Left colon (tissue), 2 donors: ENCODE results near the gene PCBD2. TPM values are rescaled to one million over a fixed set of nuclear protein-coding genes. Genes with fewer than 3 reads are reported as not detected.
"Not testable (repeated sequence)": the region's sequence is repeated elsewhere in the genome, so short reads cannot be mapped to it uniquely, and the experiment has no call there.

Experiments used
- ATAC-seq: fragments of 200-7000 bp; cut with Tn5 transposase; one replicate; pipeline ENCODE4 v1.9.1; 2020; ENCODE audit warnings: mild to moderate bottlenecking, moderate library complexity
- DNase-seq, 2 donors: peaks; one replicate each; pipeline ENCODE4 v3.0.0-alpha.2; 2020
- intact Hi-C, 2 donors: fragments of 100-400 bp; cut with DNase I in 1 of 2; cut with micrococcal nuclease in 1 of 2; formaldehyde crosslinking; loops; one replicate each; pipeline versions ENCODE4 v1.11.2 to v1.14.0; 2022; cut with DNase I, micrococcal nuclease
- total RNA-seq, 2 donors: library from RNA; stranded (reverse); fragmentation: NEBNext Ultra II Directional; extraction: Animal tissue kit (Norgen Biotek cat#: 25700); gene quantifications; one replicate each; pipeline ENCODE4 v1.2.1, GENCODE V29; 2021
- donor health status: DM: no; HTN: no; CAD: no.
- donor health status: DM: yes; HTN: yes; CAD: no.

Gene PCBD2
- total RNA-seq, 2 donors from 2014 or later: 14.6 to 17.6 TPM

DNA sequence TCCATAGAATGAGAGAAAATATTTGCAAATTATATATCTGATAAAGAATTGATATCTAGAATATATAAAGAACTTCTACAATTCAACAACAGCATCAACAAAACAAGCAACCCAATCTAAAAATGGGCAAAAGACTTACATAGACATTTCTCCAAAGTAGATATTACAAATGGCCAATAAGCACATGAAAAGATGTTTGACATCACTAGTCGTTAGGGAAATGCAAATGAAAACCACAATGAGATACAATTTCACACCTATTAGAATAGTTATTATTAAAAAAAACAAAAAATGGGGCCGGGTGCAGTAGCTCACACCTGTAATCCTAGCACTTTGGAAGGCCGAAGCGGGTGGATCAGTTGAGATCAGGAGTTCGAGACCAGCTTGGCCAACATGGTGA is 87.2 kb downstream of the PCBD2 start:
- no peak for ATAC-seq
- no peak for DNase-seq
- intact Hi-C loops: no loop called here

DNA sequence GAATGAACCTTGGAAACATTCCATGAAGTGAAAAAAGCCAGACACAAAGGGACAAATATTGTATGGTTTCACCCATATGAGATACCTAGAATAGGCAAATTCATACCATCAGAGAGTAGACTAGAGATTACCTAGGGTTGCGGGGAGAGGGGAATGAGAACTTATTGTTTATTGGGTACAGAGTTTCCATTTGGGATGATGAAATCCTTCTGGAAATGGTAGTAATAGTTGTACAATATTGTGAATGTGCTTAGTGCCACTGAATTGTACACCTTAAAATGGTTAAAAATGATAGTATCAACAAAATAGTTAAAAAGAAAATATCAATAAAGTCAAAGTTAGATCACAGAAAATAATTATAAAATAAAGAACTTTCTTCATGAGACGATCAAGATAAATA is 88.2 kb downstream of the PCBD2 start:
- intact Hi-C loops: no loop called here
- DNase-seq (no peak), ATAC-seq (no peak)

DNA sequence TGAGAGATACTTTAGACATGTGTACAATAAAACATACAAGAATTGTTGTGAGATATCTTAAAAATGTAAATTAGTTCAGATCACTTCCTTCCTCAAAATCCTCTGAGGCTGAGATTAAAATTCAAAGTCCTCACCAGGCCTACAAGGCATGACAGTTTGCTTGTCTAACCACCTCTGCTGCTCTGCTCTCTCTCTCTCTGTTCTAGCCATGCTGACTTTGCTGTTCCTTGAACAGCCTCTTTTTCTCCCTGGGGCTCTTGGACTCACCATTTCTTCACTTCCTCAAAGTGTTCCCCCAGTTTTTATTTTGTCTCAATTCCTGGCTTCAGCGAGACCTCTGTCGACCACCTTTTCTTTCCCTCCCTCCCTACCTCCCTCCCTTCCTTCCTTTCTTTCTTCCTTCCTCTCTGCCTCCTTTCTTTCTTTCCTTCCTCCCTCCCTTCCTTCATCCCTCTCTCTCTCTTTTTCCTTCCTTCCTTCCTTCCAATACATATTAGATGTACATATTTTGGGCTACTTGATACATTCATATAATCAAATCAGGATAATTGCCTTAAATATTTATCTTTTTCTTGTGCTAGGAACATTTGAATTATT is 89.7 kb downstream of the PCBD2 start:
- no peak for ATAC-seq
- intact Hi-C loops: no loop called here
- DNase-seq: no peak

DNA sequence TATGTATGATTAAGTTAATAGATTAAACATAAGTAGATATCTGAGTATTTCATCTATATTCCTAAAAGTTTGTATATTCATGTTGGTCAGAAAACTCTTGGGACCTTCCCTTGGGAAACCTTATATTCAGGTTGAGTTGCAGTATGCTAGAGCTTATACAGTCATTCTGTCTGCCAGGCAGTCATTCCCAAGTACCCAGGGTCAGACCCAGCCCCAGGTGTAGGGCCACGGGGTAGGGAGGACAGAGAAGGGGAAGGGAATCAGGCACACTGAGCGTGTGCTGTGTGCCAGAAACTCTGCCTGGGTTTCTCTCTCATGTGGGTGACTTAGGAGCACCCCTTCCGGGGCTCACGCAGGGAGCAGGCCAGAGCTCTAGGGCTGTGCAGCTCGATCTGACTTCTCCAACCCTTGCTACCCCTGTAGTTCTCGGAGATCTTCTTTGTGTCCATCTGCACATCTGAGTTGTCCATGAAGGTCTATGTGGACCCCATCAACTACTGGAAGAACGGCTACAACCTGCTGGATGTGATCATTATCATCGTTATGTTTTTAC is 91.0 kb downstream of the PCBD2 start:
- ATAC-seq (no peak), DNase-seq (no peak)
- intact Hi-C loops: no loop called here

DNA sequence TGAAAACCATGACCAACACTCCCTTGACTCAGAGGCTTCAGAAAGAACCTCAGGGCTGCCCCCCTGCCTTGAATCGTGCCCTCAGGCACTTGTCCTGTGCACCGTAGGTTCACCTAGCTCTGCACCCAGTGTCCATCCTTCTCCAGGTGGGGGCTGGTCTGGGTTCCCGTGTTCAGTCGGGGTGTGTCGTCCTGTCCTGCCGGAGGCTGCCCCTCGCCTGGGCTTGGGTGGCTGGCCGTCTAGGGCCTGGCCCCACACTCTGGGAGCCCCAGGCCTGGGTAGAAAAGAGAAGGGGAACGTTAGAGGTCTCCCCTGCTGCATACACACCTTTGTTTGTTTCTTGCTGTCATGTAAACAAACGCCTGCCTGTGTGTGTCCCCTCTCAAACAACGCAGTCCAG is 92.1 kb downstream of the PCBD2 start:
- intact Hi-C loops: no loop called here
- DNase-seq (no peak), ATAC-seq (no peak)

DNA sequence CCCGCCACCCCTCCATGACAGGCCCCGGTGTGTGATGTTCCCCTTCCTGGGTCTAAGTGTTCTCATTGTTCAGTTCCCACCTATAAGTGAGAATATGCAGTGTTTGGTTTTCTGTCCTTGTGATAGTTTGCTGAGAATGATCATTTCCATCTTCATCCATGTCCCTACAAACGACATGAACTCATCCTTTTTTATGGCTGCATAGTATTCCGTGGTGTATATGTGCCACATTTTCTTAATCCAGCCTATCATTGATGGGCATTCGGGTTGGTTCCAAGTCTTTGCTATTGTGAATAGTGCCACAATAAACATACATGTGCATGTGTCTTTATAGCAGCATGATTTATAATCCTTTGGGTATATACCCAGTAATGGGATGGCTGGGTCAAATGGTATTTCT is 93.1 kb downstream of the PCBD2 start:
- DNase-seq, ATAC-seq, intact Hi-C loops: not testable (repeated sequence)

DNA sequence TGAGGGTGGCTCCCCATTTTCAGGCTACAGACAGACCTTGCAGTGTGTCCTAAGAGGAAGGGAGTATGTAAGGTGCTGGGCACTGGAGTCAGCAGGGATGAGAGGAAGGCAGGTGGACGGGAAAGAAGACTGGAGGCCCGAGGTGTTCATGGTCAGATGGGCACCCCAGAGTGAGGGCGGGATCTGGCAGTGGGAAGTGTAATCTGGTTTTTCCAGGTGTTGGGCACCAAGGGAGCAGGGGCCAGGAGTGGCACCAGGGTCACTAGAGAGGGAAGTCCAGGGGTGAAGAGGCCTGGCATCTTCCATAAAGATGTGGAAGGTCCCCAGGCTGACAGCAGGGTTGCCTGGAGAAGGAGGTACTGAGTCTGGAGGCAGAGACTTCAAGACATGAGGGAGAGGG is 99.4 kb downstream of the PCBD2 start:
- ATAC-seq (no peak), DNase-seq (no peak)
- intact Hi-C loops: no loop called here

DNA sequence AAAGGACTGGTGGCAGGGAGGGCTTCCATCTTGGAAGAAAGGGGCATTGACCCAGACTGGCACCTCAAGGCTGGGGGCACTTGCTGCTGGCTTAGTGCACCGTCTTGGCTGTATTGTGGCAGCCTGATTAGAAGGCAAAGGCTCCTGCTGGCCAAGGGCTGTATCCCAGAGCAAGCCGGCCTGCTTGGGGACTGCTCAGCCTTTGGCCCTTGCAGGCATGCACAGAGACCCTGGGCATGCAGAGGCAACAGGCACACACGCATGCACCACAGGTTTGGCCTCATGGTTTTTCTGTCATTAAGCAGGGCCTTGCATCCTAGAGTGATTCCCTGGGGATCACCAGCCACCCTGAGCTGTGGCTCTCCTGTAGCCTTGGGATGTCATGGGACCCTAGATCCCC is 100.1 kb downstream of the PCBD2 start:
- ATAC-seq (no peak), DNase-seq (no peak)
- intact Hi-C loops: no loop called here

DNA sequence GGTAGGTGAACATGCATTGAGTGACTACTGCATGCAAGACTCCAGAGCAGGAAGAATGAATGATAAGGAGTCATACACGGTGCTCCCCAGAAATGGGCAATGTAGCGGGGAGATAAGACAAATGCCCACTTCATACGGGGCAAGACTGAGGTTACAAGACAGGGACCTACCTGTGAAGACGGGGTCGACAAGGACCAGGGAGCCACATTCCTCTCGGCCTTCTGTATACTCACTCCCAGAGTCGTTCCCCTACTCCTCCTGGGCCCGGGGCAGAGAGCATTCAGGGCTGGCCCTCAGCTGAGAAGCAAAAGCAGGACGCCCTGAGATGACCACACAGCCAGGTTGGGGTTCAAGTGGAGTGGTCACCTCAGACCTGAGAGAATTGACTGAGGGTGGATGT is 102.4 kb downstream of the PCBD2 start:
- ATAC-seq: no peak
- no peak for DNase-seq
- intact Hi-C loops: no loop called here

DNA sequence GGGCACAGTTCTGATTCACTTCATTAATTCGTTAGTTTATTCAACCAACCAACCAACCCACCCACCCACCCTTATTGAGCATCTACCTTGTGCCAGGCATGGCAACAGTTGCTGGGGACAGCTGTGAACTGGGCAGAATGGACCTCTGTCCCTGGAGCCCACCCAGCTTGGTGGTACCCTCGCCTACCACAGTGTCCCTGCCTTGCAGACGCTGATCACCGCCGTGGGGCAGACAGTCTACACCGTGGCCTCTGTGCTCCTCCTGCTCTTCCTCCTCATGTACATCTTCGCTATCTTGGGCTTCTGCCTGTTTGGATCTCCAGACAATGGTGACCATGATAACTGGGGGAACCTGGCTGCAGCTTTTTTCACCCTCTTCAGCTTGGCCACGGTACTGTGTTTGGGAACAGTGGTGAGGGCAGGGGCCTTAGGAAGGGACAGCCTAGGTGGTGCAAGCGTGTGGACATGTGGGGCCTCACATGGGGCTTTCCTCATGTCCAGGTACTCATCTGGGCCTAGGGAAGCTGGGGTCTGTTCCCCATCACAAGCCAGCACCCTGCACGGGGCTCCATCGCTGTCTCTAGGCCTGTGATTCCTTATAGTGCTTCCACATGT is 102.9 kb downstream of the PCBD2 start:
- DNase-seq: no peak
- intact Hi-C loops: no loop called here
- no peak for ATAC-seq

DNA sequence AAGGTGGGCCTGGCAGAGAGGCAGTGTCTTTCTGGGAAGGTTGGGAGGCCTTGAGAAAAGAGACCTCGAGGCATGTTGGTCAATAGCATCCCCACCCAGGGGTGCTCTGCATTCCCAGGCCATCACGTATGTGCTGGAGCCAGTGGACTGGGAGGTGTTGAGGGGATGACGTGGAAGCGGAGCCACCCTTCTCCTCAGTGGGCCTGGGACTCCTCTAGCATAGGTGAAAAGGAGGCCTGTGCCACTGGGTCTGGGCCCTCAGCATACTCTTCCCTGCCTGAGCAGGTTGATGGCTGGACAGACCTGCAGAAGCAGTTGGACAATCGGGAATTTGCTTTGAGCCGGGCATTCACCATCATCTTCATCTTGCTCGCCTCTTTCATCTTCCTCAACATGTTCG is 103.6 kb downstream of the PCBD2 start:
- no peak for ATAC-seq
- intact Hi-C loops: no loop called here
- no peak for DNase-seq

DNA sequence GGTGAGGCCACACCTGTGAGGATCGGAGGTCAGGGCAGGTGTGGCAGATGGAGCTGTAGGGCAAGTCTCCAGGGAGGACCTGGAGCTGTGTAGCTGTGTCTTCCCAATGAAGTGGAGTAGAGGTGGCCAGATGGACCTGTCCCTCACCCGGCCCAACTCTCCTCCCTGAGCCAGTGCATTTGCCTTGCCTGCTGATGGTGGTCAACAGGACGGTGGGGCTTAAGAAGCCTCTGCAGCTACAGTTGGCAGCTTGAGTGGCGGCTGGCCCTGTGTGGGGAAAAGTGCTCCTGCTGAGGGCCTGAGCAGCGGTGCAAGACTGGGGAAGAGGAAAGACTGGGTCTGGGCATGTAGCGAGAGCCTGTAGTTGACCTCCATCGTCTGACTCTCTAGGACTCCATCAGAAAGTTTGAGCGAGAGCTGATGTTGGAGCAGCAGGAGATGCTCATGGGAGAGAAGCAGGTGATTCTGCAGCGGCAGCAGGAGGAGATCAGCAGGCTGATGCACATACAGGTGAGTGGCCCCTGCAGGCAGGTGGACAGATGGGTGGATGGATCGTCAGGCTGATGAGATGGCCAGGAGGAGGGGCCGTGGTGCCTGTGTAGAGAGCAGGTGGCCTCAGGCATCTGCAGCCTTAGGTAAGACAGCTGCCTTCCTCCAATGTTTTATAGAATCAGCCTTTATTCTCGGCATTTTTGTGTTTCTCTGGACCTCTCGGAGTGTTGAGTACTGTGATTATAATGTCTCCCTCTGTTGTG is 104.2 kb downstream of the PCBD2 start:
- ATAC-seq (no peak), DNase-seq (no peak)
- intact Hi-C loops: no loop called here

DNA sequence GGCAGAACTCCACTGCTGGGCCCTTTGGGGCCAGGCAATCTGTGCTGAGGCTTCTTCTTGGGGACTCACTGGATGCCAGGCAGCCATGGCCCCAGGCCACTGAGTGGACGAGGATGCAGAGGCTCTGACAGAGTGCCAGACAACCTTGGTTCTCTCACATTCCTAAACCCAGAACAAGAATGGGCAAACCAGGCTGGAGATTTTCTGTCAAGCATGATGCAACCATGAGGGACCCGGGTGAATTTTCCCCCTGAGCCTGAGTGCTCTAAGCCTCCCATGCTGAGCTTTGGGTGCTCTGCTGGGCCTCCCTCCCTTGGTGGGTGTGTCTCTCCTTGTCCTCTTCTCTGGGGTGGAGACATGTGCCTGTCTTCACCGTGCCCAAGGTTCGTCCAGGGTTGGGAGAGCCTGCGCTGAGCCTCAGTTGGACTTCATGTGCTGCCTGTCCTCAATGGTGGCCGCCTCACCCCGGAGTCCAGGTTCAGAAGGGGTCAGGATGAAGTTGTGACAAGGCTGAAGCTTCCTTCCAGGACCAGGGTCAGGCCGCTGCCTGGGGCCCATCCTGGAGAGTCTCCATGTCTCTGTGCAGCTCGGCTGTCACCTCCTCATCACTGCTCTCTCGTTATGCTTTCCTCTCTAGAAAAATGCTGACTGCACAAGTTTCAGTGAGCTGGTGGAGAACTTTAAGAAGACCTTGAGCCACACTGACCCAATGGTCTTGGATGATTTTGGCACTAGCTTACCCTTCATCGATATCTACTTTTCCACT is 105.0 kb downstream of the PCBD2 start:
- intact Hi-C loops: no loop called here
- DNase-seq (no peak), ATAC-seq (no peak)

DNA sequence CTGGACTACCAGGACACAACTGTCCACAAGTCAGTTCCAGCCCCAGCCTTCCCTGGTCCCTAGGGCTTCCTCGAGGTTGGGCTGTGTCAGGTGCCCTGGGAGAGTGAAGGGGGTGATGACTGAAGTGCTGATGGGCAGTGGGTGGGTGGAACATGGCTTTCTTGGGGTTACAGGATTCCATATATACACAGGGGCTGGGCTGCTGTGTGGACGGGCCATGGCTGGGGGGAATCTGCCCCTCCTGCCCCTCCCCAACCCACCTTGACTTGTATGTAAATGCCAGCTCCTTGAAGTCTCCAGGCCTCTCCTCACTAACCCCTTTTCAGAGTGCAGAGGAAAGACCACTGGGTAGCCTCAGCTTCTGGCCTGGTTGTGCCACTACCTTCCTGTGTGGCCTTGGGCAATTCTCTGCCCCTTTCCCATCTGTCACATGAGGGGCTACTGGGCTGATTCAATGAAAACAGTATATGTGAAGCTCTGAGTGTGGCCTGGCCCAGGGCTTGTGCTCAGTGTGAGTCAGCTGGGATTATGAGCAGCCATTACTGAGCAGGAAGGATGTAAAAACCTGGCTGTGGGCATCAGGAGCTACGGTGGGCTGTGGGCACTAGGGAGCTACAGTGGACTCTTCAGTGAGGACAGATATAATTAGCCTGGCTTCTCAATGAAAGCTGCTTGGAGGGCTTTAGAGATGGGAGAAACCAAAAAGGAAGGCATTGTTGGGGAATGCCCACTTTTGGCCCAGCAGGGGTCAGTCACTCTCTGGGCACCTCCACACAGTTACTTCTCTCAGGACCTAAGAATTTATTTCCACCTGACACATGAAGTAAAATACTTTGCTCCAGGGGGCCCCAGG is 105.8 kb downstream of the PCBD2 start:
- intact Hi-C loops: no loop called here
- DNase-seq (no peak), ATAC-seq (no peak)

DNA sequence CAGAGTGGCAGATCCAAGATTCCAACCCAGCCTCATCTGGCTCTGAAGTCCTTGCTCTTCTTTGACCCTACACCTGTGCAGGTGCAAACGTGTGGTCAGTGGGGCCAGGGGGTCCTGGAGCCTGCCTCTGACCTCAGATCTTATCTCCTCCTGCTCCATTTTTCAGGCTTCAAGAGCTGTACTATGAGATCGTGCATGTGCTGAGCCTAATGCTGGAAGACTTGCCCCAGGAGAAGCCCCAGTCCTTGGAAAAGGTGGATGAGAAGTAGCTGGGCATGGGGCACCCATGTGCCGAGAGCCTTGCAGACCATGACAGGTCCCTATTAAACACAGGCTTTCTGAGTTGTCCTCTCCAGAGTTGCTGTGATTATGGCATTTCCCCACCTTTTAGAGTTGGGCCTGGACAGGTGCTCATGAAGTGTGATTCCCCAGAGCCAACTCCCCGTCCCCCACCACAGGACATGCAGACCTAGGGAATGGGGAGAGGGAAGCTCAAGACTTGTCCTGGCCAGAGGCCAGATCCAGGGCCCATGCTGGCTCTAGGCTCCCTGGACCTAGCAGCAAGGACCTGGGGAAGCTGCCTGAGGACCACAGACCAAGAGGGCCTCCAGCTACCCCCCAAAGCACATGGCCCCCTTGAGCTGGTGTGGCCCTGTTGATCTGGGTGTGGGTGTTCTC is 106.6 kb downstream of the PCBD2 start:
- no peak for DNase-seq
- intact Hi-C loops: no loop called here
- ATAC-seq: no peak

DNA sequence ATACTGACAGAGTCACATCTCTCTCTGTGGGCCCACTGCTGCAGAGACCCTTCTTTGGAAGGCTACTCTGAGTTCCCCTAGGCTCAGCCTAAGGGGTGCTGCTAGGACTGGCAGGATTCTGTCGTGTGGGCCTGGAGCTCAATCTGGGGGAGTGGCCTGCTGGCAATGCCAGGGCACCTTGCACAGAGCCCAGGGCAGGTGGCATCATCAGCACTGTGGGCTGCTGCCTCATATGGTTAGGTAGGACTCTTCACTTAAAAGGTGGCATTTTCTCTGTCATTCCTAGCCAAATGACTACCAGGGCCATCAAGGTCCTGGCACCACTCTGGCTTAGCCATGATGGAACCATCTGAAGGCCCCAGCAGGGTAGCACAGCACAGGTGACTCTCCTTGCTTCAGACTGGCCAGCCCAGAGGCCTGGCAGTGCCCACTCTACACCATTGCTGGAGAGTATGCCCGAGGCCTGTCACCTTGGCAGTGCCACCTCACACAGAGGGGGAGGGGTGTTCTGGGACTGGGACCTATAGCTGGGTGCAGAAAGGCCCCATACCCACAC is 107.2 kb downstream of the PCBD2 start:
- intact Hi-C loops: no loop called here
- no peak for ATAC-seq
- DNase-seq: no peak
